Measurements from ENCODE around the gene TEP1. TPM values are rescaled to one million over a fixed set of nuclear protein-coding genes. Genes with fewer than 3 reads are reported as not detected.

TEP1 gene
- 20.4 and 22.7 TPM in 2 replicates for total RNA-seq (2022)
- Bru-seq, nascent RNA = percentile 62 among the genes with signal in this experiment
- BruChase-seq, experiment 1, labeled RNA remaining after a 6-hour chase = percentile 68 among the genes with signal in this experiment
- BruChase-seq, experiment 2, labeled RNA remaining after a 2-hour chase = percentile 67 among the genes with signal in this experiment
- long read RNA-seq, partial matches to known transcripts = 1 of 1 reads
- long read RNA-seq, other reads (novel, unspliced or antisense) = 0 of 1 reads

GRCh38 chr14:20412876-20413743, at the start of gene TEP1:
TSS of gene TEP1 (minus strand) at chr14:20413501. CDS start at chr14:20408439, 5,062 bp downstream.
- Mint-ChIP-seq H3K27me3 (ENCODE audit: insufficient read depth, unreplicated experiment) (no peaks in the 10 kb centered on the region), H3K27ac (ENCODE audit: low read depth, unreplicated experiment) (peak within 1 kb of the TSS; percentile 49), H3K4me3 (ENCODE audit: unreplicated experiment) (peak within 1 kb of the TSS; percentile 77), H3K36me3 (ENCODE audit: insufficient read depth, unreplicated experiment) (peaks cover 1% of the 10 kb centered on the region), H3K4me1 (ENCODE audit: insufficient read depth, unreplicated experiment) (peaks cover 7% of the 10 kb centered on the region), H3K9me3 (ENCODE audit: unreplicated experiment) (no peaks in the 10 kb centered on the region)
- peak; percentile 87 for DNase-seq (ENCODE audit: unreplicated experiment)
- TF ChIP-seq, protein P1, sequence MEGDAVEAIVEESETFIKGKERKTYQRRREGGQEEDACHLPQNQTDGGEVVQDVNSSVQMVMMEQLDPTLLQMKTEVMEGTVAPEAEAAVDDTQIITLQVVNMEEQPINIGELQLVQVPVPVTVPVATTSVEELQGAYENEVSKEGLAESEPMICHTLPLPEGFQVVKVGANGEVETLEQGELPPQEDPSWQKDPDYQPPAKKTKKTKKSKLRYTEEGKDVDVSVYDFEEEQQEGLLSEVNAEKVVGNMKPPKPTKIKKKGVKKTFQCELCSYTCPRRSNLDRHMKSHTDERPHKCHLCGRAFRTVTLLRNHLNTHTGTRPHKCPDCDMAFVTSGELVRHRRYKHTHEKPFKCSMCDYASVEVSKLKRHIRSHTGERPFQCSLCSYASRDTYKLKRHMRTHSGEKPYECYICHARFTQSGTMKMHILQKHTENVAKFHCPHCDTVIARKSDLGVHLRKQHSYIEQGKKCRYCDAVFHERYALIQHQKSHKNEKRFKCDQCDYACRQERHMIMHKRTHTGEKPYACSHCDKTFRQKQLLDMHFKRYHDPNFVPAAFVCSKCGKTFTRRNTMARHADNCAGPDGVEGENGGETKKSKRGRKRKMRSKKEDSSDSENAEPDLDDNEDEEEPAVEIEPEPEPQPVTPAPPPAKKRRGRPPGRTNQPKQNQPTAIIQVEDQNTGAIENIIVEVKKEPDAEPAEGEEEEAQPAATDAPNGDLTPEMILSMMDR (IDR thresholded peaks at IDR 0.05; ENCODE audit: unreplicated experiment) = no peak
- BruUV-seq (replicated peaks) = TSS peak; percentile 64
- POLR2A ChIA-PET = interaction anchor here (0.6 to 5.6 kb wide), 28 partner anchors 9 to 1098 kb away, joined by 3 to 77 read pairs (median 6); partner anchors contain the start of genes APEX1, CCNB1IP1, METTL3 and OSGEP
- CTCF ChIA-PET = interaction anchor here (0.6 to 3.8 kb wide), 10 partner anchors 12 to 886 kb away, joined by 3 to 30 read pairs (median 4); partner anchors contain the start of genes APEX1, OSGEP and PIP4P1
- intact Hi-C loops (cut with micrococcal nuclease) = loop anchor here (1.0 to 5.0 kb wide), 3 partner anchors 42 to 71 kb away; partner anchors contain the start of genes APEX1 and PARP2

GRCh38 chr14:20461225-20462141, 48.2 kb upstream of the TEP1 start, which contains the start of gene PIP4P1:
TSS of gene PIP4P1 (minus strand) at chr14:20461434. CDS start at chr14:20461325, 109 bp downstream.
- Mint-ChIP-seq H3K4me1 (ENCODE audit: insufficient read depth, unreplicated experiment) (peaks cover 21% of the 10 kb centered on the region), H3K36me3 (ENCODE audit: insufficient read depth, unreplicated experiment) (peaks cover 23% of the 10 kb centered on the region), H3K27me3 (ENCODE audit: insufficient read depth, unreplicated experiment) (no peaks in the 10 kb centered on the region), H3K27ac (ENCODE audit: low read depth, unreplicated experiment) (peak within 1 kb of the TSS; percentile 92), H3K4me3 (ENCODE audit: unreplicated experiment) (peak within 1 kb of the TSS; percentile 76), H3K9me3 (ENCODE audit: unreplicated experiment) (no peaks in the 10 kb centered on the region)
- TF ChIP-seq, protein P1 (IDR thresholded peaks at IDR 0.05; ENCODE audit: unreplicated experiment) = no peak
- intact Hi-C loops (cut with micrococcal nuclease) = loop anchor here (1.0 to 2.0 kb wide), 3 partner anchors 8 to 152 kb away; partner anchors contain the start of genes CCNB1IP1 and PNP
- BruUV-seq (replicated peaks) = no TSS peak
- POLR2A ChIA-PET = interaction anchor here (0.5 to 6.5 kb wide), 32 partner anchors 8 to 1049 kb away, joined by 3 to 65 read pairs (median 4); partner anchors contain the start of genes METTL3, PARP2, PNP and RNASE4
- CTCF ChIA-PET = interaction anchor here (0.5 to 3.3 kb wide), 11 partner anchors 8 to 643 kb away, joined by 3 to 26 read pairs (median 4); partner anchors contain the start of genes ANG and PNP
- DNase-seq (ENCODE audit: unreplicated experiment) = peak; percentile 100

DNA sequence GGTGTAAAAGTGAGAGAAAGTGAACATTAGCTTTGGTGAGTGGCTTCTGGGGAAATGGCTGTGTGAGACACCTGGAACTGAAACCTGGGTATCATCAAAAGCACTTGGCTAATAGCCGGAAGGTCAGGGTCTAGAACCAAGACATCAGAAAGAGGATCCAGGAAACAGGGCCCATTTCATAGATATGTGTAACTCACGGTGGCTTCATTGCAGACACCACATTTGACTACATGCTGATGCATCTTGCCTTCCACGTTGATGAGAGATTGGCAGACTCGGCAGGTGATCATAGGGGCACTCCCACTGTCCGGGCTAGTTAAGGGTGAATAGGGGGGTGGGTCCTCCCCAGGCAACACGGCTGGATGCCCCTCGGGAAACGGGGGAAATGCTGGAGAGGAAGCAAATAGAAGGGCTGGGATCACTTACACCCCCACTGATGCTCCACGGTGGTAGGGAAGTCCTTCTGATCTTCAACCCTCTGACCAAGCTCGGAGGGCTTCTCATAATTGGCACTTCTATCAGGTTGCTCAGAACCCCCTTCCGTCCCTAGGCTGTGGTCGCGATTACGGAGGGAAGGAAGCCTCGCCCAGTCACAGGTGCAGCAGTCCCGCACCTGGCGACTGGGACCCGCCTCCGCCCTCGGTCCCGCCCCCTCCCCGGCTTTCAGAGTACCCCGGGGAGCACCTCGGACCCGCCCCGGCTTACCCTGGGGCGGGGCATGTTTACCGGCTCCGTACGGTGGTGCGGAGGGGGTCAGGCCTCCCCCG, 47.3 kb upstream of the TEP1 start:
- TF ChIP-seq, protein P1 (IDR thresholded peaks at IDR 0.05; ENCODE audit: unreplicated experiment) = no peak
- Mint-ChIP-seq H3K4me1 (ENCODE audit: insufficient read depth, unreplicated experiment) (peaks cover 21% of the 10 kb centered on the region), H3K36me3 (ENCODE audit: insufficient read depth, unreplicated experiment) (peaks cover 23% of the 10 kb centered on the region), H3K9me3 (ENCODE audit: unreplicated experiment) (no peaks in the 10 kb centered on the region), H3K27ac (ENCODE audit: low read depth, unreplicated experiment) (peak overlapping the region; percentile 92), H3K4me3 (ENCODE audit: unreplicated experiment) (peak overlapping the region; percentile 76), H3K27me3 (ENCODE audit: insufficient read depth, unreplicated experiment) (no peaks in the 10 kb centered on the region)
- ChIA-PET POLR2A (interaction anchor here (0.6 to 6.5 kb wide), 18 partner anchors 9 to 530 kb away, joined by 3 to 65 read pairs (median 5); partner anchors contain the start of genes PARP2, PNP, RNASE4 and TEP1), CTCF (interaction anchor here (0.5 to 3.3 kb wide), 9 partner anchors 9 to 228 kb away, joined by 3 to 26 read pairs (median 4); partner anchors contain the start of genes ANG and PNP)
- peak; percentile 17 for DNase-seq (ENCODE audit: unreplicated experiment)
- intact Hi-C loops (cut with micrococcal nuclease) = loop anchor here (1.0 to 2.0 kb wide), 3 partner anchors 9 to 153 kb away; partner anchors contain the start of genes CCNB1IP1 and PNP
- no TSS peak for BruUV-seq (replicated peaks)

Measured in MCF 10A (cell line).